Measurements from ENCODE around the gene KCTD5.
A peak's percentile ranks its signal among the peaks of the same experiment; 100 is the strongest.

Gene KCTD5

DNA sequence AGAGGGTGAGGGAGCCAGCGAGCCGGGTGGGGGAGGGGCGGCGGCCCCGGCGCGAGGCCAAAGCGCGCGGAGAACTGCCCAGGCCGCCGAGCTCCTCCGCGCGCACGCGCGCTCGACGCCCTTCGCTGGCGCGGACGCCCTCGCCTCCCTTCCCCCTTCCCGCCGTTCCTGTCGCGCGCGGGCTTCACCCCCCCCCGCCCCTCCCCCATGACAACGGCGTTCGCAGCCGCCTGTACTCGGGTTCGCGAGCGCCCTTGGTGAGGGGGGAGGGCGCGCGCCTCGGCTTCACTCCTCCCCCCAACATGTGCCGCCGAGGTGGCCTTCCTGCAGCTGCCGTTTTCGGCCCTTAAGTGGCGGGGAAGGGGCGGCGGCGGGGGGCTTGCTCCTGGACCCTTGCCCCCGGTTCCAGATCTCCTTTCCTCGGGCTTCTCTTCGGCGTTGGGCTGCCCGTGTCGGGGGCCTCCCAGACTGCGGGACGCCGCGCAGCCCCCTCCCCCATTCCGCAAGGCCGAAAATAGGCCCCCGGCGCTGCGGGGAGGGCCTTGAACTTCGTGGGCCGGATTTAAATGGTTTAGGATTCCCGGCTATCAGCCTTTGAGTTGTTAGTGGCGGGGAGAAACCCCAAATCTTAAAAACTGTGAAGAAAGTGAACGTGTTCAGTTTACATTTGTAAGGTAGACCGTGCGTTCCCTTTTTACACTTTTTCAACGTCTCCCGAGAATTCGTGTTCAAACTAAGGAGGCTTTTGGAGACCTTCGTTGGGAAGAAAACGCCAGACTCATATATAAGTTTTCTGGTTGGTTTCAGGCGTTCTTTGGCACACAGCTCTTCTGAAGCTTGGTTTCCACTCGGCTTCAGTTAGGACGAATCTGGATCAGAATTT lies 70.8 kb downstream of the KCTD5 start:
- peak; percentile 9 for DNase-seq

- DNase-seq = no peak
These were observed 71.4 kb downstream of the KCTD5 start for GRCh38 chr16:2753733-2754020.

- no peak for DNase-seq
These were observed 72.8 kb downstream of the KCTD5 start for GRCh38 chr16:2755158-2755557.

DNA sequence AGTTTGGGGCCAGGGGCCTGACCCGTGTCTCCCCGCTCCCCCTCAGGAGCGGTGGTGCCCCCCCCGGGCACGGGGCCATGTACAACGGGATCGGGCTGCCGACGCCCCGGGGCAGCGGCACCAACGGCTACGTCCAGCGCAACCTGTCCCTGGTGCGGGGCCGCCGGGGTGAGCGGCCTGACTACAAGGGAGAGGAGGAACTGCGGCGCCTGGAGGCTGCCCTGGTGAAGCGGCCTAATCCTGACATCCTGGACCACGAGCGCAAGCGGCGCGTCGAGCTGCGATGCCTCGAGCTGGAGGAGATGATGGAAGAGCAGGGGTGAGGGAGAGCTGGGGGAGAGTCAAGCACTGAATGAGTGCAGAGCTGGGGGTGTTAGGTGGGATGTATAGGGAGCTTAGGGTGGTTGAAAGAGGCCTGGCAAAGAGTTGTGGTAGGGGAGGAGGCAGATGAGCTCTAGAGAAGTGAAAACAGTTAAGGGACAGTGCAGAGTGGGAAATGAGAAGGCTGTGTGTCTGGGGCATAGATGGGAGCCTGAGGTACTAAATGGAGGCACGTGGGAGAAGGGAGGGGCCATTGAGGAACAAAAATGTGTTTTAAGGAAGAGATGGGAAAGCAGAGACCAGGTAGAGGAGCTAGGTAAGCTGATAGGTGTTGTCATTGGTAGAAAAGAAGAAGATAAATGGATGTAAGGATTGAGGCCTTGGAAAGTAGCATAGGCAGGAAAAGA lies 74.1 kb downstream of the KCTD5 start:
- no peak for DNase-seq

DNA sequence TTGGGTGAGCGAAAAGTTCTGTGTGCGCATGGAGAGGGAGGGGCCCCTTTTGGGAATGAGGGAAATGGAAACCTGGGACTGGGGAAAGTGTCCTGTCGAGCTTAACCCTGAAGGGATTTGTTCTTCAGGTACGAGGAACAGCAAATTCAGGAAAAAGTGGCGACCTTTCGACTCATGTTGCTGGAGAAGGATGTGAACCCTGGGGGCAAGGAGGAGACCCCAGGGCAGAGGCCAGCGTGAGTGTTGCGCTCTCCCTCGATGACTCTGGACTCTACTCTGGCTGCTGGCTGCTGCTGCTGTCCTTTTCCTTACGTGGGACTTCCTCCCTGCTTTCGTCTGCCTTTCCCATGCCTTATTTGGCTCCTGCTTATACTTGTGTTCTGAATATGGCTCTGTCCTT lies 75.0 kb downstream of the KCTD5 start:
- DNase-seq = no peak

All from NCI-H1694 (cell line).